WI38 (cell line): Measurements from ENCODE around the gene IMP4.

ENCODE experiments used
- H3K4me3 ChIP-seq: 2 replicates; pipeline ENCODE4 v1.5.1; 2011; ENCODE audit warnings: low read depth, mild to moderate bottlenecking, control low read depth, low read length
- CTCF ChIP-seq: IDR thresholded peaks from 2 replicates; pipeline ENCODE4 v1.5.1; 2012; ENCODE audit warnings: low read depth, mild to moderate bottlenecking, control low read depth, low read length

IMP4 gene

GRCh38 chr2:130342533-130343275 is at the start of gene IMP4:
Gene IMP4 (plus strand): TSS chr2:130342897. CDS start chr2:130342933, 36 bp downstream.
- no peak for TF ChIP-seq CTCF
- peak within 1 kb of the TSS; percentile 72 for H3K4me3 ChIP-seq

- H3K4me3 ChIP-seq, result no peak overlapping the region
- TF ChIP-seq CTCF, result no peak
Observed at GRCh38 chr2:130300258-130300969, 42.3 kb upstream of the IMP4 start.

GRCh38 chr2:130300970-130301348 is 41.7 kb upstream of the IMP4 start:
- TF ChIP-seq CTCF, result no peak
- H3K4me3 ChIP-seq, result no peak overlapping the region

GRCh38 chr2:130302164-130302886 is 40.4 kb upstream of the IMP4 start:
- TF ChIP-seq CTCF, result no peak

GRCh38 chr2:130303169-130303568 is 39.5 kb upstream of the IMP4 start:
- TF ChIP-seq CTCF, result no peak

More at GRCh38 chr2:130302164-130302886, 40.4 kb upstream of the IMP4 start:
- H3K4me3 ChIP-seq, result no peak overlapping the region

GRCh38 chr2:130304726-130305125 is 38.0 kb upstream of the IMP4 start:
- no peak for TF ChIP-seq CTCF
- no peak overlapping the region for H3K4me3 ChIP-seq

More at GRCh38 chr2:130303169-130303568, 39.5 kb upstream of the IMP4 start:
- H3K4me3 ChIP-seq, result no peak overlapping the region
